Non-pigmented ciliary epithelial cell (primary cell): ENCODE results near the gene ARHGAP45.
"Not testable (repeated sequence)": the region's sequence is repeated elsewhere in the genome, so short reads cannot be mapped to it uniquely, and the experiment has no call there.

Source experiments
- DNase-seq: peaks from one replicate; pipeline ENCODE4 v3.0.0-alpha.2; 2010; ENCODE audit warnings: low read depth

Gene ARHGAP45

DNA sequence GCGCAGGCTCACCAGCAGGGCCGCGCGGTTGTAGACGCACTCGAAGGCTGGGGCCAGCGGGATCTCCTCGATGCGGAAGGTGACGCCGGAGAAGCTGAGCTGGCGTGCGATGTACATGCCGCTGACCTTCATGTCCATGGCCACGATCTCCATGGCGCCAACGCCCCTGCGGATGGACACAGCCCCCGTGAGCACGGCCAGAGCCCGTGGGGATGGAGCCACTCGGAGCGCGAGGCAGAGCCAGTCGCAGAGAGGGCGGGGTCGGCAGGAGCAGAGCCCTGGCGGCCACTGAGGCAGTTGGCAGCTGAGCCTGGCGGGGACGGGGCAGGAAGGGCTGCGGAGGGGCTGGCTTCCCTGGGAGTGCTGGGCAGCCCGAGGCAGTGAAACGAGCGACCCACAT is 52.0 kb downstream of the ARHGAP45 start:
- no peak for DNase-seq

DNA sequence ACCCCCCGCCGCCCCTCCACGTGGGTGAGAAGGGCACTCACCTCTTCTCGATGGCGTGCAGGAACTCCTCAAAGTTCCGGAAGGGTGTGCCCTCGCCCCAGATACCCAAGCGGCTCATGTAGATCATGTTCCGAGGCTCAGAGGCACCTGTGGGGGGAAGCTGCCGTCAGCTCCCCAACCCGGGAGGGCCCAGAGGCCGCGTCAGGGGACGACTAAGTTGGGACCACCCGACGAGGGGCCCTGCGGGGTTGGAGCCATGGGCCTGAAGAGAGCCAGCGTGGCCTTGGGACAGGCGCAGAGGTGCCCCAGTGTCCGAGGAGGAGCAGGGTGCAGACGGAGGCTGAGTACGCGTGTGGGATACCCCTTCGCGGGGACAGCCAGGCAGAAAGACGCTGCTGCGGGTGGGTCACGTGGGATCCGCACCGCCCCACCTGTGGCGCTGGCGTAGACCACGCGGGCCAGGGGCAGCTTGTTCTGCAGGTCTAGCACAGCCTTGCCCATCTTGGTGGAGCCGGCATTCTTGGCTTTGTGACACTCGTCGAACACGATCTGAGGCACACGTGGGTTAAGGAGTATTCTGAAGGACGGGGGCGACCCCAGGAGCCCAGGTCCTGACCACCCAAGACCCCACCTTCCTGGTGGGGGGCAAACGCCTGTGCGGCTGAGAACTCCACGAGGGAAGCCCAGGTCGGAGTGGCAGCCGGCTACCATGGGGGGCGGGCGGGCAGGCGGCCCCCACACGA is 52.7 kb downstream of the ARHGAP45 start:
- no peak for DNase-seq

DNA sequence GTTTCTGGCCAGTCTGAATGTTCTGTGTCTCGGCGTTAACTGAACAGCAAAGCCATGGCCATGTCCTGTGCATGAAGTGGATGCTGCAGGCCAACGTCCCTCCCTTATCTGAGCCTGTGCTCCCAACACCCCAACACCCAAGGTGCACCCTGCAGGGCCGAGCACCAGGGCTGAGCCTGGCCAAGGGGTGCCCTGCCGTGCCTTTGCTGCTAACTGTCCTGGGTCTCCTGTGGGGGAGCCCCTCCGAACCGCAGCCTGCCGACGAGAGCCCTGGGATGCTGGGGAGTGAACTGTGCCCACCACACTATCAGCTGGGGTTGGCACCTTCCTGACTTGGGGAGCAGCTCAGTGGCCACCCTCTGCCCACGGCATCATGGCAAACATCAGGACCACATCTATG is 54.4 kb downstream of the ARHGAP45 start:
- DNase-seq, result no peak

DNA sequence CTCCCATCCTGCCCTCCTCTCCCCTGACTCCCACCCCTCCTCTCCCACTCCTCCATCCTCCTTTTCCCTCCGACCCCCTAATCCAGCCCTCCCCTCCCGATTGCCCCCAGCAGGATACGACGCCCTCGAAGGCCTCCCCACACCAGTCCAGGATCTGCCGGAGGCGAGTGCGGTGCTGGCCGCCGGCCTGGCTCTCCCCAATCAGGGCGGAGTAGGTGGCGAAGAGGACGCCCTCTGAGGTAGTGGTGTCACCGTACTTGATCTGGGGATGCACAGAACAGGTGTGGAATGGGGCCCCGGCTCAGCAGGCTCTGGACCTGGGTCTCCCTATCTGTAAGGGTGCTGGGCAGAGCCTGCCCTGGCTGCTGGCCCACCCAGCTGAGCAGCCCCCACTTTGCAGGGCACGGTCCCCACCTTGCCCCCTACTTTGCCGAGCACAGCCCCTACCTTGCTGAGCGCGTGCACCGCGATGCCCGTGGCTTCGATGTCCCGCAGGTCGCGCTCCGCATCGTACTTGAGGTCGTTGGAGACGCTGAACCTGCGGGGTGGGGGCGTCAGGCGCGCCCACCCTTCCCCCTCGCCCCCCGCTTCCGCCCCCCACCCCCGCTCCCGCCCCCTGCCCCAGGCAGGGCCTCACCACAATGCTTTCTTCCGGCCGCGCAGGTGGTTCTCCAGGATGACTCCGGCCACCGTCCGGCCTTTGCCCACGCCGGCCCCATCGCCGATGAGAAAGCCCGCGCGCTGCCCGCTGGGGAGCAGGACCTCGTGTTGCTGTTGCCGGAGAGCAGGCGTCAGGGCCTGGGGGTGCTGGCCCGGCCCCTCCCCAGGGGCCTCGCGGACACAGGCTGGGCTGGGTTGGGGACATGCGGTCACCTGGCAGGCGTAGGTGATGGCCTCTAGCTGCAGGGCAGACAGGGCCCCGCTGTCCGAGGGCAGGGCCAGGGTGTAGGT is 55.3 kb downstream of the ARHGAP45 start:
- no peak for DNase-seq

DNA sequence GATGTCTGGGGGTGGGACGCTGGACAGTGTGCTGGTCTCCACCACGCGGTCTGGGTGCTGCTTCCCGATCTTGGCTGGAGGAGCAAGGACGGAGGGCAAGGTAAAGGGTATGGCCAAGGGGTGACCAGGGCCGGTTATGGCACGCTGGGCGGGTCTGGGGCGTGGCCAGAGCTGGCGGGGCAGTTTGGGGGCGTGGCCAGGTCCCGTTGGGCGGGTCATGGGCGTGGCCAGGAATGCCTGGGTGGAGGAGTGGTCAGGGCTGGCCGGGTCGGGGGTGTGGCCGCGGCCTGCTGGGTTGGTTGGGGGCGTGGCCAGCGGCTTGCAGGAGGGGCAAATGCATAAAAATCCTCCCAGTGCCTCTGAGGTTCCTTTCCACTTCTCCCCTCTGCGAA is 56.0 kb downstream of the ARHGAP45 start:
- no peak for DNase-seq

DNA sequence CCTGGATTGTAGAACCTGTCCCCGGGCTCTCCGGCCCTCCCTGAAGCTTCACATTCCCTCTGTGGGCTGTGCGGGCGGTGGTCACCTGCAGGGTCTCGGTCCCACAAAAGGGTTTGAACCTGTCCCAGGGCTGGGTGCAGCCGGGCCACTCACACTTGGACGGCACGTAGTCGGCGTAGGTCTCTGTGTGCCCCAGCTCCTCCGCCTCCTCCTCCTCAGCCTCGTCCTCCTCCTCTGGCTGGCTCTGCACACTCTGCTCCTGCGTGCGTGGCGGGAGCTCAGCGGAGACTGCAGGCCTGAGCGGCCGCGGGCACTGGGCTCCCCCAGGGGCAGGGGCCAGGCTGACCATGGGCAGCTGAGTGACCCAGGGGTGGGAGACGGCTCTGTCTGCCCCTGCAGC is 56.4 kb downstream of the ARHGAP45 start:
- no peak for DNase-seq

DNA sequence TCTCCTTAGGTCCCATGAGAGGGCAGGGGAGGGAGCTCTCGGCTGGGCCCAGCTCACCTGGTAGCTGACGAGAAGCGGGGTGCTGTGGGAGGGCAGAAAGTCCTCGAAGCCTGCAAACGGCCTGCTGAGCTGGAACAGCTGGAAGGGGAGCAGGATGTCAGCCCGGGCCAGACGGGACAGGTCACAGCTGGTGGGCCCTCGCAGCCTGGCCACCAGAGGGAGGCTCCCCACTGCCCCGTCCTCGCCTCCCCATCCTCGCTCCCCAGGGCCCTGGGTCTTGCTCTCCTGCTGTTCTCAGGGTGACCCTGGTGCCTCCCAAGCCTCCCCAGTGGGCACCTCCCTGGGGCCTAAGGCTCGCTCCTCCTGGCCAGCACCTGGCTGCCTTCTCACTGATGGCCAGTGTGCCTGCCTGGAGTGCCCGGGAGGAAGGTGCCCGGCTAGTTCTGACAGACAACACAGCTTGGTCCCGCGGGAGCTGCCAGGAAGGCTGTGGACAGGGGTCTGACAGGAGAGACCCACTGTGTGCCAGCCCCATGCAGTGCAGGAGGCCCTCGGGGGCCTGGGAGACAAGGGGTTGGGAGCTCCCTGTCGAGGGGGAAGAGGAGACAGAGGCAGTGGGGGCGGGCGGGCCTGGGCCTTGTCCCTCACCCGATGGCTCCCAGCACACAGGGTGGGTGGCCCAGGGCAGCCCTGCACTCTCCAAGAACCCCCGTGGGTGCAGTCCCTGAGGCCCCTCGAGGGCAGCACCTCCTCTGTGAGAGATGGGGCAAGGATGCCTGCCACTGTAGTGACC is 57.1 kb downstream of the ARHGAP45 start:
- no peak for DNase-seq

DNA sequence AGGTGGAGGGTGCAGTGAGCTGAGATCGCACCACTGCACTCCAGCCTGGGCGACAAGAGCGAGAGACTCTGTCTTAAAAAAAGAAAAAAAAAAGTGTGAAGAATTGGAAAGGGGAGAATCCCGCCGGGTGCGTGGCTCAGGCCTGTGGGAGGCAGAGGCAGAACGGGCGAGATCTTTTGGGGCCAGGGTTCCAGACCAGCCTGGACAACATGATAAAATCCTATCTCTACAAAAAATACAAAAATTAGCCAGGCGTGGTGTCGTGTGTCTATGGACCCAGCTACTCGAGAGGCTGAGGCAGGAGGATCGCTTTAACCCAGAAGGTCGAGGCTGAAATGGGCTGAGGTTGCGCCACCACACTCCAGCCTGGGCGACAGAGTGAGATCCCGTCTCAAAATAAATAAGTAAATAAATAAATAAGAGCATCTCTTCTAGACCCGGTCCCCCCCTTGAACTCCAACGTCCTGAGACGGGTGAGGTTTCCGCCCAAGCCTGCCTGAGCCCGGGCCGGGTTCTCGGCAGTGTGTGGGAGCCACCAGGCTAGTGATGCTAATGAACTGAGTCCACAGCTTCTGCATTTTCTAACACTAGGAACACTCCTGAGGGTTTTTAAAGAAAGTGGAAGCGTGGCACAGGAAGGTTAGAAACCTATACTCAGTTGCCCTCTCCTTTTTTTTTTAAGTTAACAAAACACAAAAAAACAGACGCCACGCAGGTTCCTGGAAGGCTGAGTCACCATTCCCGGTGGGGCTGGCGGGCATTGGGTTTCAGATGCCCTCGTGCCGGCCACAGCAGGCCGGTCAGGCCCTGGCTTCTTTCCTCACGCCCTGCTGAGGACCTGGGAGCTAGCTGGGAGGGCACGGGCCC is 58.9 kb downstream of the ARHGAP45 start:
- DNase-seq, result no peak

DNA sequence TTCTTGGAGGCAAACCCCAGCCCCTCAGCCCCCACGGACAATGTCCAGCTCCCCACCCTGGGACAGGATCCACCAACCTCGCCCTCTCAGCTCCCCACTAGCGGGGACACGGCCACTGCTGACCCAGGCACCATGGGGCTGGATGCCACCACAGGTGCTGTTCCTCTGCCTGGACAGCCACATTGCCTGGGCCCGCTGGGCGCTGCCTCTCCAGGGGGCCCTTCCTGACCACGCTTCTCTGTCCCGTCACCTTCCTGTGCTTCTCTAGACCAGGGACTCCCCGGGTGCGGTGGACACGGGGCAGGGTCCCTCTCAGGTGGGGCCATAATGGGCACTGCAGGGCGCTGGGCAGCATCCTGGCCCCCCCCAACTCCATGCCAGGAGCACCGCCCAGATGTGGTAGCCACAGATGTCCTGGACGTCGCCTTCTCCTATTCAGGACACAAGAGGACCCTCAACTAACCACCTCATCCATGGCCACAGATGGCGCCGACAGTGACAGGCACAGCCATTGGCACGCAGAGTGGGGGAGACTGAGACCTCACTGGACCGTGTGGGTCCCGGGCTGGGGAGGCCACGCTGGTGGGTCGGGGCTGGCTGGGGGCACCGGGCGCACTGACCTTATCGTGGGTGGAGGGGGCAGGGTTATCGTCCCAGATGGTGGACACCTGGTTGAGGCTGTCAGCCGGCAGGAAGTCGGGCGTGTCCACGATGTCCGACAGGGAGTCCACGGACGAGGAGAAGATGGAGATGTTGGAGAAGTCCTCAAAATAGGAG is 60.2 kb downstream of the ARHGAP45 start:
- no peak for DNase-seq

DNA sequence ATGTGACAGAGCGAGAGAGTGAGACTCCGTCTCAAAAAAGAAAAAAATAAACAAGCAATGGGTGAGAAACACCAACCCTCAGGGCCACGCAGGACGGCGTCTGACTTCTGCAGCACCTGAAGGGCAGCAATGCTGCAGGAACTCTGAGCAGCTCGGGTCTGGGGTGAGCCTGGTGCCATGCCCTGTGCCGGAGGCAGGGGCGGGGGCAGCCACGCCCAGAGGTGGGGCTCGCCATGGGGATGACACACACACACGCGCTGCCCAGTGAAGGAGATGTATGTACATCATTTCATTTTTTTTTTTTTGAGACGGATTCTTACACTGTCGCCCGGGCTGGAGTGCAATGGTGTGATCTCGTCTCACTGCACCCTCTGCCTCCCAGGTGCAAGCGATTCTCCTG is 61.1 kb downstream of the ARHGAP45 start:
- DNase-seq, result no peak

DNA sequence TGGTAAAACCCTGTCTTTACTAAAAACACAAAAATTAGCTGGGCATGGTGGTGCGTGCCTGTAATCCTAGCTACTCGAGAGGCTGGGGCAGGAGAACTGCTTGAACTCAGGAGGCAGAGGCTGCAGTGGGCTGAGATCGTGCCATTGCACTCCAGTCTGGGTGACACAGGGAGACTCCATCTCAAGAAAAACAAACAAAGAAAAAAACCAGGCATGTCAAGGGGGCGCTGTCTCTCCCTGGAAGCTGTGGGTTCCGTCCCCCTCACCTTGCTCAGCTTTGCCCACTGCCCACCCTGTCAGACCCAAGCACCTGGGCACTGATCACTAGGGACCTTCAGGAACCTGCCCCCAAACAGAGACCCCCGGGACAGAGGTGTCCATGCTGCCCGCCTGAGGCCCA is 62.1 kb downstream of the ARHGAP45 start:
- DNase-seq, result not testable (repeated sequence)

DNA sequence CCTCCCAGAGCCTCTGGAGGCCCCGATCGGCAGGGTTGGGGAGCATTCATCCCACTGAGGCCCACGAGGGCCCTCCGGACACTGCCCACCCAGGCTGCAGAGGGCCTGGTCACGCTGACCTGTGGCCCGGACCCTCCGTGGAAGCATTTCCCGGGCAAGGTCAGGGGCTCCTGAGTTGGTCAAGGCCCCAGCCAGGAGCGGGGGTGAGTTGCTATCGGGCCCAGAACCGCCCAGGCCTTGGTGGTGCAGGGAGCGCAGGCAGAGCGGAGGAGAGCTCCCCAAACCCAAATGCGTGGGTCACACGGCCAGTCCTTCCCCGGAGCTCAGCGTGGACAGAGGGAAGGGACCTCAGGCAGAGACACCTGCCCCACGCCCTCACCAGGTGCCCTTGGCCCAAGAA is 62.6 kb downstream of the ARHGAP45 start:
- DNase-seq, result no peak

DNA sequence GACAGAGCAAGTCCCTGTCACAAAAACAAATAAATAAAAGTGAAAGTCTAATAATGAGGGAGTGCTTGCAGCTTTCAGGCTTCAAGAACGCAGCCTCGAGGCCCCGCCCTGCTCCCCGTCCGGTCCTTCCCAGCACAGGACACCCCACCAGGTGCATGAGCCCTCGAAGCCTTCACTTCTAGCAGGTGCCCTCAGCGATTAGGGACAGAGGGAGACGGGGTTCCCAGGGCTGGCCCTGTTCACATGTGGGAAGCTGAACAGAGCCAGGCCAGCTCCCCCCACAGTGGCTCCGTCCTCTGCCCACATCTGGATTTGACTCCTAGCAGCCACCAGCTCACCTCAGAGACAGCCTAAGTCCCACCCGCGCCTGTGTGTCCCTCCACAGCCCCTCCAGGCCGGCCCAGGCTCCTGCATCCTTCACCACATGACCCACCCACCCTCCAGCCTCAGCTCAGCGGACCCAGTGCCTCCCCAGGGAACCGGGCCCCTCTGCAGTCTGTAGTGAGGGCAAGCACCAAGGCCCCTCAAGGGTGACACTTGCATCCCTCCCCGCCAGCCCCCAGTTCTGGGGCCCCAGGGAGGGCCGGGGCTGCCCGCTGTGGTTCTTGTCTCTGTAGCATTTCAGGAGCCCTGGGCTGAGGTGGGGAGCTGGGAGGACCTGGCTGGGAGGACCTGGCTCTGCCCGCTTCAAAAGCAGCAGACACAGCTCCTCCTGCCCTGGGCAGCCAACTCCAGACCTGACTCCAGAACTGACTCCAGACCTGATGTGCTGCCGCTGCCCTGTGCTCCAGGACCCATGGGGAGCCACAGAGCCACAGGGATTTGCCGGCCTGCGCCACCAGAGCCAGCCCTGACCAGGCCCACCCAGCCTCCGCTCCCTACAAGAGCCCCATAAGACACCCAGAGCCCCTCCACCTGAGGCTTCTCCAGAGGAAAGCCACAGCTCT is 64.1 kb downstream of the ARHGAP45 start:
- no peak for DNase-seq

DNA sequence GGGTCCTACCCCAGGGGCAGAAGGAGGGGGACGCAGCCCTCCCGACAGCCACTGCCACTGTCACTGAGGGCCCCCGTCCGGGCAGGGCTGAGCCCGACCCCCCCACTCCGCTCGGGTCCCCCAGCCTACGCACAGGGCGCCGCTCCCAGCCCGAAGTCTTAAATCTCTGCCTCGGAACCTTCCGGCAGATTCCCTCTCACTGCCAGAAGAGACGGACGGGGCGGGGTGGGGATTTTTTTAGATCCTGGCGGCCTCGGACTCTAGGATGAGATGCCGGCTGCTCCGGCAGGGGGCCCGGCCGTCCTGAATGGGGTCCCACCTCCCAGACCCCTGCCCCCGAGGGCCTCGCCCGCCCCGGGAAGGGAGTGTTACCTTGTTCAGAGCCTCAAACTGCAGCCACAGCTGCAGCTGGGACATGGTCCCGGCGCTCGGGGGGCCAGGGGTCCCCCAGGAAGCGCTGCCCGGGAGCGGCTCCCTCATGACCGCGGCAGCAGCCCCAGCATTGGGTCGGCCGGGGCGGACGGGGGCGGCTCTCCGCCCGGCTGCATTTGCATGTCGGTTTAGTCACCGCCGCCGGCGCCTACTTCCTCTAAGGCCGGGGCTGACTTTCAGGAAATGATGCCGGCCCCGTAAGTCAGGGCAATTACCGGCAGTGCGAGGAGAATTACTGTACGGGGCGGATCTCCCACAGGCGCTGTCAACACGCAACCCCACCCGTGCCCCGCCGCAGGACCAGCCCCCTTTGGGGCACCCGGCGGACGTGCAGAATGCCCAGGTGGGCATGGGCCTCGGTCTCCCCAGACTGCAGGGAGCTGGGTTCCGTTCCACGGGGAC is 65.0 kb downstream of the ARHGAP45 start:
- DNase-seq, result peak; percentile 56

DNA sequence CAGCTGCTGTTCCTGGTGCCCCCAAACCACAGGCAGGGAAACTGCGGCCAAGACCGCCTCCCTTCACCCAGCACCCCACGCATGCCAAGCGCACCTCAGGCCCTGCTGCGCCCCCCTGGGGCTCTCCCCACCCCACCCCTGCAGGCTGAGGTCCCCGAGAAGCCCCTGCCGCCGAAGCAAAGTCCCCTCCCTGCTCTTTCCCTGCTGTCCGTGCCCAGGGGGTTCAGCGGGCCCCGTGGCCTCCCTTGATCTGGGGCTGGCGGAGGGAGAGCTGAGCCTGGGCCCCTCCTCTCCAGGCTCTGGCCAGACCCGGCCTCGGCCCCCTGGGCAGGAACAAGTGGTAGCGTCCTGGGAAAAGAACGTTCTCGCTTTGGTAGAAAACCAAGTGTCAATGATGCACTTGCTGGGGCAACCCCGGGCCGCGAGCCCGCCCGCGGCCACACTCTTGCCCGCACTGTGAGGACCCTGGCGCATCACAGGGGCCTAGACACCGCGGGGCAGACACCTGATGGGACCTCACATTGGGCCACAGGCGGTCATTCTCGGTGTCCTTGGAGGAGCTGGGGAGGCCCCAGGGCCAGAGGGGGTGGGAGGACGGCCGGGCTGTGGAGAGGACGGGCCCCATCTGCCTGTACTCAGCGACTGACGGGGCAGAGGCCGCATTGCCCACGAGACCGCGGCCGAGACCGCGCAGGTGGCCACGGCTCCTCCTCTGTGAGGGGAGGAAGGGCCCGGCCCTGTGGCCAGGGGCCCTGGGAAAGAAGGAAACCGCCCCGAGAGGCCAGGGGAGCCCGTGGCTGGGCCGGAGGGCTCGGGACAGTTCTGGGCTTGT is 65.8 kb downstream of the ARHGAP45 start:
- DNase-seq, result no peak

DNA sequence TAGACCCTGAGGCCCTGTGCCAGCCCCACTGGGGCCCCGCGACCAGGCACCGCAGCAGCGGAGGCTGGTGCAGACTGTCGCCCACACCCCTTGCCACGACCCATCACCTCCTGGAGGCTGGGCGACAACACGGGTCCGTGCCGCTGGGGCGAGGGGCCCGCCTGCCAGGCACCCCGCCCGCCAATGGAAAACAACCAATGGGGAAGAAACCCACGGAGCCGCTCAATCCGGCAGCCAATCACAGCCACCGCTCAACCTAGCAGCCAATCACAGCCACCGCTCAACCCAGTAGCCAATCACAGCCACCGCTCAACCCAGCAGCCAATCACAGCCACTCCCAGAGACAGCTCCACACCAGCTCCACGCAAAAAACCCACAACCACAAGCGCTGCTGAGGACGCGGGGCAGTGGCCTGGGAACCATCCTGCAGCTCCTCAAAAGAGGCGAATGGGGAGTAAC is 66.5 kb downstream of the ARHGAP45 start:
- DNase-seq, result no peak

DNA sequence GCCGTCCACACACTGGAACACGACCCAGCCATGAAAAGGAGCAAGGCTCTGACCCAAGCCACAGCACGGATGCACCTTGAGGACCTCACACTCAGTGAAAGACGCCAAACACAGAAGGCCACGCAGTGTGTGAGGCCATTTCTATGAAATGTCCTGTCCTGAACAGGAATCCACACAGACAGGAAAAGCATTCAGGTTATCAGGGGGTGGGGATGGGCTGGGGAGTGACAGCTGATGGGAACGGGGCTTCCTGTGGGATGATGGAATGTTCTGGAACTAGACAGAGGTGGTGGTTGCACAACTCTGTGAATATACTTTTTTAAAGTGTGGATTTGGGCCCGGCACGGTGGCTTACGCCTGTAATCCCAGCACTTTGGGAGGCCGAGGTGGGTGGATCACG is 67.5 kb downstream of the ARHGAP45 start:
- DNase-seq, result no peak

DNA sequence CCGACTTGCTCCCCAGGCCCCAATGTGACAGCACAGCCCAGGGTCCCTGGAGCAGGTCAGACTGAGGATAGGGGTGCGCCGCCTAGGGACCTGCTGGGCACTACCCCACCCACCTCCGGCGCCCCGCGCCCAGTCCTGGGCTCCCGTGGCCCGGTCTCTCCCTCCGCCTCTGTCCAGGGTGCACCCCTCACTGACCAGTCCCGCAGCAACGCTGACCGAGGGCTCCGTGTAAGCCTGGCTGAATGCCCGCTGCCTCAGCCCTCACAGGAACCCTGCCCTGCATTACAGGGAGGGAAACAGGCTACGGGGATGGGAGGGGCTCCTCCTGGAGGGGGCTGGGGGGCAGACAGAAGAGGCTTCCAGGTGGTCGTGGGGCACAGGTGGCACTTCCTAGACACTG is 68.5 kb downstream of the ARHGAP45 start:
- DNase-seq, result no peak
